GM10248 (cell line): ENCODE results near the gene GBF1.

ENCODE experiments used
- CTCF ChIA-PET: fragments of 300-600 bp; sonication (Branson Sonifier 250); formaldehyde crosslinking; extraction: SDS; loops from one replicate; lab custom pipeline; 2021; ENCODE audit warnings: antibody characterized with exemption; lab: Yijun Ruan, JAX
- POLR2A ChIA-PET: fragments of 350-650 bp; sonication (Branson Sonifier 250); formaldehyde crosslinking; extraction: SDS; loops from one replicate; lab custom pipeline; 2020; ENCODE audit warnings: antibody characterized with exemption; lab: Yijun Ruan, JAX
- DNase-seq: peaks from one replicate; pipeline ENCODE4 v3.0.0; 2012; ENCODE audit errors: extremely low spot score
- CTCF ChIP-seq: IDR thresholded peaks from 2 replicates; pipeline ENCODE4 v1.5.1; 2012; ENCODE audit warnings: mild to moderate bottlenecking, low read depth; ENCODE audit errors: extremely low read depth, missing control alignments, control extremely low read depth

GBF1 gene

GRCh38 chr10:102313221-102313896 lies 68.0 kb downstream of the GBF1 start:
- DNase-seq: no peak
- no peak for TF ChIP-seq CTCF
- POLR2A ChIA-PET: interaction anchor here (0.5 to 0.6 kb wide), 3 partner anchors 12 to 1474 kb away, joined by 3 to 4 read pairs (median 3); partner anchors contain the start of gene GBF1
- CTCF ChIA-PET: interaction anchor here (0.6 to 3.3 kb wide), 7 partner anchors 10 to 352 kb away, joined by 3 to 12 read pairs (median 3); no protein-coding TSS in a partner anchor

- TF ChIP-seq CTCF: no peak
- ChIA-PET CTCF (interaction anchor here (1.0 to 3.3 kb wide), 2 partner anchors 85 to 108 kb away, joined by 3 to 12 read pairs; no protein-coding TSS in a partner anchor), POLR2A (interaction anchor here (0.6 kb wide), 1 partner anchor 28 kb away, joined by 9 read pairs; no protein-coding TSS in a partner anchor)
- no peak for DNase-seq
Measured at GRCh38 chr10:102314801-102315200, 69.5 kb downstream of the GBF1 start.

- POLR2A ChIA-PET: no interaction called here
- CTCF ChIA-PET: interaction anchor here (1.2 to 2.0 kb wide), 4 partner anchors 10 to 86 kb away, joined by 3 to 7 read pairs (median 4); no protein-coding TSS in a partner anchor
Measured at GRCh38 chr10:102316421-102316820, 71.1 kb downstream of the GBF1 start.

GRCh38 chr10:102322914-102323313 lies 77.6 kb downstream of the GBF1 start:
- DNase-seq: no peak
- POLR2A ChIA-PET: interaction anchor here (0.6 to 0.7 kb wide), 3 partner anchors 47 to 128 kb away, joined by 3 to 15 read pairs (median 3); partner anchors contain the start of gene GBF1
- no peak for TF ChIP-seq CTCF
- CTCF ChIA-PET: interaction anchor here (0.9 to 1.7 kb wide), 7 partner anchors 11 to 93 kb away, joined by 3 to 8 read pairs (median 4); no protein-coding TSS in a partner anchor

More at GRCh38 chr10:102316421-102316820, 71.1 kb downstream of the GBF1 start:
- no peak for TF ChIP-seq CTCF
- DNase-seq: no peak

GRCh38 chr10:102324061-102324460 lies 78.7 kb downstream of the GBF1 start:
- ChIA-PET POLR2A (no interaction called here), CTCF (no interaction called here)
- no peak for TF ChIP-seq CTCF
- DNase-seq: no peak

GRCh38 chr10:102326031-102326430 lies 80.7 kb downstream of the GBF1 start:
- DNase-seq: no peak
- CTCF ChIA-PET: interaction anchor here (1.2 to 2.4 kb wide), 6 partner anchors 14 to 97 kb away, joined by 4 to 7 read pairs (median 5); no protein-coding TSS in a partner anchor
- POLR2A ChIA-PET: interaction anchor here (0.5 kb wide), 1 partner anchor 103 kb away, joined by 4 read pairs; no protein-coding TSS in a partner anchor
- no peak for TF ChIP-seq CTCF
